Stimulated activated CD4-positive, alpha-beta T cell treated with anti-CD3 and anti-CD28 coated beads, Interleukin-4, amount 100 ng/mL, for 24 hours (primary cell): Measurements from ENCODE around the gene IGSF3.

Experiments used
- DNase-seq: peaks from one replicate; pipeline ENCODE4 v3.0.0-alpha.2; 2020

IGSF3 gene

DNA sequence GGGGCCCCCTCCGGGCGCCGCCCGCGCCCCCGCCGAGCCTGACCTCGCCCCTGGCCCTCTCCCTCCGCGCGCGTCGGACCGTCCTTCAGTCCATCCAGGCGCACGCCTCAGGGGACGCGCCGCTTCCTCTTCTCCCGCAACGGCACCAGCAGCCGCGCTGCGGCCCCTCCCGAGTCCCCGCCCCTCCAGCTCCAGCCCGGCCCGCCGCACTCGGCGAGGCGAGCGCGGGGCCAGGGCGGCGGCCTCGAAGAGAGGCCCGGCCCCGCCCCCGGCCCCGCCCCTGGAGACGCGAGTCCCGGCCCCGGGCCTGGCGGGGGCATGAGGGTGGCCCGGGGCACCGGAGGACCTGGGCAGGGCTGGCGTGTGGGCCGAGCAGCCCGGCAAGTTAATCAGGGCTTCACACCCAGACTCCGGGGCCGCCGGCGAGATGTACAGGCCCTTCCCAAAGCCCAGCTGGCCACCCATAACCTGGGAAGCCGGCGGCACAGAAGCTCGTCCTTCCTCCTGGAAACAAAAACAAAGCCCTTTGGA lies at the start of gene IGSF3:
IGSF3 (minus strand) TSS at position 159 of the 531 bp plus-strand sequence. CDS start 1,407 bp downstream, outside the sequence.
- peak; percentile 38 for DNase-seq

DNA sequence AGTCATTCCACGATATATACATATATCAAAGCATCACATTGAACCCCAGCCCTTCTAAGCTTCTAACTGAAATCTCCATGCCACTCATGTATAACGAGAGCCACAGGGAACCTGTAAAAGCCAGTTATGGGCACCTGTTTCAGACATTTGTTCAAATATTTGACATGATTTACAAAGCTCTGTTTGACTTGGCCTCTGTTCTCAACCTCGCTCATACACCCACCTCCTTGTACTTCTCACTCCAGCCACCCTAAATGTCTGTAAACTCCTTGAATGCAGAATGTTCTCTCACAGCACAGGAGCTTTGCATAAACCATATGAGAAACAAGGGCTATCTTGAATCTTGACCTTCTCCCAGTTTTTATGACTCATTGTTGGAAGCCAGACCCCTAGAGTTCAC lies 49.8 kb upstream of the IGSF3 start:
- no peak for DNase-seq

GRCh38 chr1:116716391-116716790 lies 48.9 kb upstream of the IGSF3 start:
- no peak for DNase-seq

- no peak for DNase-seq
These were observed 45.9 kb upstream of the IGSF3 start for GRCh38 chr1:116713474-116713873.

DNA sequence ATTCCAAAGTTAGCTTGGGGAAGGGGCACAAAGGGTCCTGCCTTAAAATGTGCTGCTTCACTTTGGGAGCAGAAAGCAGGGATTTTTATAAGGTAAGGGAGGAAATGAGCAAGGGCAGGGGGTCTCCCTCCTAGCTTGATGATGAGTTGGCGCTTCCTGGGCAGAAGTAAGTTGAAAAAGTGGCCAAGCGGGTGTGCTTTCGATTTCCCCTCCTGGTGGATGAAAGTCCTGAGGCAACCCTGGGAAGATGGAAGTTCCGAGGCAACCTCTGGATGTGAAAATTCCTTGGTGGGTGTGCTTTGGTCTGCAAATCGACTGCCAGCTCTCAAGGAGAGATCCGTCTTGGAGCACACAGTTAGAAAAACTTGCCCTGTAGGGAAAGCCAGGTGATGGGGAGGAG lies 45.0 kb upstream of the IGSF3 start:
- DNase-seq = no peak

GRCh38 chr1:116711263-116711840 lies 43.8 kb upstream of the IGSF3 start:
- peak; percentile 25 for DNase-seq

GRCh38 chr1:116710420-116711262 lies 43.1 kb upstream of the IGSF3 start:
- DNase-seq = no peak

GRCh38 chr1:116709666-116710167 lies 42.2 kb upstream of the IGSF3 start:
- no peak for DNase-seq

- no peak for DNase-seq
These were observed 40.8 kb upstream of the IGSF3 start for GRCh38 chr1:116708255-116708900.

DNA sequence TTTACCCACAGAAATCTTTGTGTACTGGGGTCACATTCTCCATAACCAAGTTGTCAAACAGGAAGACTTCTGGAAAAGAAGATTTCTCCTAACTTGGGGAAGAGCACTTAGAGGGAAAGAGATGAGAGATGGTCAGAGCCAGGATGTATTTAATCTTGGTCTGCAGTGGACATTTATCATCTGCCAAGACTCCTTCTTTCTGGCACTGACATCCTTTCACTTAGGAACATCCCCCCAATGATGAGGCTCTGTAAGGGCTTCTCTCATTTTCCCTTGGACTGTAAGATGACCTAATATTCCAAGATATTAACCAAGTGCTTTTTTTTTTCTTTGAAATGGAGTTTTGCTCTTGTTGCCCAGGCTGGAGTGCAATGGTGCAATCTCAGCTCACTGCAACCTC lies 39.3 kb upstream of the IGSF3 start:
- no peak for DNase-seq

GRCh38 chr1:116706123-116706522 lies 38.6 kb upstream of the IGSF3 start:
- DNase-seq = no peak

DNA sequence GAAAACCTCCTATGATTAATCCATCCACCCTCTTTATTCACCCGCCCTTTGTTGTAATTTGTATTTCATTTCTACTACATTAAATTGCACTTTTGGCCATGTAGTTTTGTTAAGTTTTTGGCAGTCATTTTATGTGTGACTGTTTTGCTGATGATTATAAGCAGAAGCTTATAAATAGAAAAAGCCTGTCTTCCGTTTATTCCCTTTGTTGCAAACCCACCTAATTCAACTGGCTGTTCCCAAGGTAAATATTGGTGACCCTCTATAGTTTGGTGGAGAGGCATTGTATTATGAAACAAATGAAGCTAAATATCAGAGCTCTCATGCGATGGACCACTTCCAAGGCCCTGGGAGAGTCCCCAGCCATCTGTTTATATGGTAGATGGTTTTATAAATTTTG lies 36.7 kb upstream of the IGSF3 start:
- no peak for DNase-seq

DNA sequence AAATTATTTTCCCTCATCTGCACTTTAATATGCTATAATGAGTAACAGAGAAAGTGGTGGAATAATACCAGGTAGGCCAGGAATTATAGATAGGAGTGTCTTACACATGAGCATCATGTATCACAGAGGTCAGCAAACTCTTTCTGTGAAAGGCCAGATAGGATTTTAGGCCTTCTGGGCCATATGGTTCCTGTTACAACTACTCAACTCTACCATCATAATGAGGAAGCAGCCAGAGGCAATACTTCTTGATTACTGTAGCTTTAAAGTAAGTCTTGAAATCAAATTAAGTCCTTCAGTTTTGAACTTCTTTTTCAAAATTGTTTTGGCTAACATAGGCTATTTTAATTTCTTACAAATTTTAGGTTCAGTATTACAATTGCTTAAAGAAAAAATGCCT lies 32.1 kb upstream of the IGSF3 start:
- DNase-seq = no peak

DNA sequence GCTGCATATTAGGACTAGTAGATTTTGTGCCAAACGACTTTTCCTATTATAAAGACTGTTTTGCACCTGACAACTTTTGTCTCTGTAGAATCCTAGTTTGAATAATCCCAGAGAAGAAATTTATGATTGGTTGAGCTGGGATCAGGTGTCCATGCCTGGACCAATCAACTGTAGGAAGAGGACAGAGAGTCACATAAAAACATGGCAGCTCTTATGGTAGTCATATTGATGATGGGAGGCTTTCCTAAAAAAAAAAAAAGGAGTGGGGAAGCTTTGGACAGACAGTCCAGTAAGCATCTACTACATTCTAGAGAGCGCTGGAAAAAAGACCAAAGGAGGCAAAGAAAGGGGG lies 30.7 kb upstream of the IGSF3 start:
- DNase-seq = no peak

- no peak for DNase-seq
These were observed 30.2 kb upstream of the IGSF3 start for GRCh38 chr1:116697548-116698243.

DNA sequence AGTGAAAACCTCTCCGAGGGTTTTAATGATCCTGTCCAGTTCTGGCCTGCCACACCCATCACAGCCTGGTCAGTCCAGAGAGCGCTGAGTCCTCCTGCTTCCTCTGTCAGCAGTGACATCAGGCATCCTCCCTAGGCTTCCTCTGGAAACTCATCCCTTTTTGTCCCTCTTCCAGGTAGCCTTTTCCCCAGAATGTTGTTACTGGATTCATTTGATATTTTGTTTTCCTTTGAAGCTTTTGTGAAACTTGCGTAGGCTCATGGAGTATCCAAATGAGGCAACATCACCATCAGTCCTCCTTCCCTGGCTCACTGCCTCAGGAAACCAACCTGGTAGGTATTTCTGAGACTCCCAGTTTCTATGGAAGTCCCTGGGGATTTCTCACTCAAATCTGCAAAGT lies 27.0 kb upstream of the IGSF3 start:
- no peak for DNase-seq

DNA sequence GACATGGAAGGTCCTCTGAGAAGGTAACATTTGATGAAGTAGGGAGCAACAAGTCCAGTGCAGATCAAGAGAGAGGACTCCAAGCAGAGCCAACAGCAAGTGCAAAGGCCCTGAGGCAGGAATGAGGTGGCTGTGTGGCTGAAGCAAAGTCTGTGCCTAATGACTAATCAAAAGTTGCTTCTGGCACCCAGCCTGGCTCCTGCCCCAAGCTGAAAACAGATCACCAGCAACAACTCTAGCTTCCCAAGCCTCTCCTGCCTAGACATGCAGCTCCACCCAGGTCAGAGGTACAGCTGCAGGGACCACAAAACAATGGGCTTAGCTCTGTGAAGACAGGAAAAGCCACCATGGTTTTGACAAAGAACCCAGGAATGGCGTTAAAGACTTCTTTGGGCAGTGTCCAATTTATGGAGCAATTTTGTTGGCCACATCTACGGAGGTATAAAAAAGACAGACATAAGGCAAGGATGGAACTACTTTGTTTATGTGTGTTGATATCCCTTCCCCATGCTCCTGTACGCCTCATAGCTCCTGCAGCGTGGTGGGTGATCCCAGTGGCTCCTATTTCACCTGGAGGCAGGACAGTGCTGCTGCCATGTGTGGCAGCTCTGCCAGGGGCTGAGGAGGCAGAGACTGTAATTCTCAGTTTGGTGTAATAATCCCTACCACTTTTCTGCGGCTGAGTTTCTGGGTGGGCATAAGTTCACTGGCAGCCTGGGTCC lies 26.4 kb upstream of the IGSF3 start:
- no peak for DNase-seq

DNA sequence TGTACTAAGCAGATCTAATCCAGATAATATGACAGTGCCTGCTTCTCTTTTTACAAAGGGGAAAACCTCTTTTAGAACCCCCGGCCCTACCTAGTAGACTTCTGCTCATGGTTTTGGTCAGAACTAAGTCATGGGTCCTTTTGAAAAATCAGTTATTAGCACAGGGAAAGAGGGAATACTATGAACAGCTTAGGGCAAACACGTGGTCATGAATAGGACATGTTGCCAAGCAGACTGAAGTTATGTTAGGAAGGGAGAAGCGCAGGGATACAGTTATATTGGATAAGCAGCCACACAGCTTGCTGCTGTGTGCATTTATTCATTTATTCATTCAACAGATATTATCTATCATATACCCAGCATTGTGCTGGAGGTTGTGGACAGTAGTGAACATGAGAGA lies 25.3 kb upstream of the IGSF3 start:
- no peak for DNase-seq

GRCh38 chr1:116690849-116691406 lies 23.4 kb upstream of the IGSF3 start:
- DNase-seq = no peak

GRCh38 chr1:116690396-116690848 lies 22.9 kb upstream of the IGSF3 start:
- no peak for DNase-seq

DNA sequence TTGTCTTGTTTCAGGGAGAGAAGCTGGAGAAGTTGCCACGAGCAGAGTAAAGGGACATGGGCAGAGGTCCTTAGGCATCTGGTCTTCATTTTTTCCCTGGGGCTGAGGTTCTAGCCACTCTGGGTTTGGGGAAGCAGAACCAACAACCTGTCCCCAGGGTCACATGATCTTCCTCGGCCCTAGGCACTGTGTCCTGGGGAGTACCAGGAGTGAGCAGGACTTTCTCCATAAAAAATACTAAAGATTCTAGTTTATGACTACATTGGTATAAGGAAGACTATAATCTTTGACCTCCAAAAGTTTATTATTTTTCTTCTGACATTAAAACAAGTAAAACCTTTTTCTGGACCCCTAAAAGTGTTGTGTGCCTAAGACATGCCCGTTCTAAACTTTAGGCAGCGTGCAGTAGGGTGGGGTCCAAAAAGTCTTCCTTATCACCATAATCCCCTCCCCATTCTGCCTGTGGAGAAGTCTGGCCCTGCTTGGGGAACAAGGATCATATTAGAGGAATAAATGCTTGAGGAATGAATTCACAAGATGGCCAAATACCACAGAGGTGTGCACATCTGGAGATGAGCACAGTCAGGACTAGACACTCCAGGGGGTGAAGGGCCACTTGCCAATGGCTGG lies 19.3 kb upstream of the IGSF3 start:
- no peak for DNase-seq
